ENCODE results near the gene WFIKKN2. TPM values are rescaled to one million over a fixed set of nuclear protein-coding genes. Genes with fewer than 3 reads are reported as not detected.

WFIKKN2 gene
- total RNA-seq, 1 experiment from 2014 or later, result not detected

DNA sequence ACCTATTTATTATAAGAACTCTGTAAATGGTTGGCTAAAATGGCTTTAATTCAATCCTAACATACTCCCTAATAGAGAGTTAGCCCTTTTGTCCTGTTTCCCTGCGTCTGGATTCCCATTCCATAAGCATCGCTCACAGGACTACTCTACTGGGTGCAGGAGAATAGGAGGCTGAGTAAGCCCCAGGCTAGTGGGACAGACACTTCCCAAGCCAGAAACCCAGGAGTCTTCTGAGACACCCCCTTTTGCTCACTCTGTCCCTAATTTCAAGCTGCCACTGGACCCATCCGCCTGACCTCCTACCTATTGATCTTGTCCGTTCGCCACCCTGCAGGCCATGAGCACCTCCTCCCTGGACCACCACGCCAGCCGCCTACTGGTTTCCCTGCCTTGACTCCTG, 47.5 kb downstream of the WFIKKN2 start:
- BruUV-seq (replicated peaks), result no TSS peak
- DNase-seq (peak; percentile 85), ATAC-seq (peak; percentile 94)

DNA sequence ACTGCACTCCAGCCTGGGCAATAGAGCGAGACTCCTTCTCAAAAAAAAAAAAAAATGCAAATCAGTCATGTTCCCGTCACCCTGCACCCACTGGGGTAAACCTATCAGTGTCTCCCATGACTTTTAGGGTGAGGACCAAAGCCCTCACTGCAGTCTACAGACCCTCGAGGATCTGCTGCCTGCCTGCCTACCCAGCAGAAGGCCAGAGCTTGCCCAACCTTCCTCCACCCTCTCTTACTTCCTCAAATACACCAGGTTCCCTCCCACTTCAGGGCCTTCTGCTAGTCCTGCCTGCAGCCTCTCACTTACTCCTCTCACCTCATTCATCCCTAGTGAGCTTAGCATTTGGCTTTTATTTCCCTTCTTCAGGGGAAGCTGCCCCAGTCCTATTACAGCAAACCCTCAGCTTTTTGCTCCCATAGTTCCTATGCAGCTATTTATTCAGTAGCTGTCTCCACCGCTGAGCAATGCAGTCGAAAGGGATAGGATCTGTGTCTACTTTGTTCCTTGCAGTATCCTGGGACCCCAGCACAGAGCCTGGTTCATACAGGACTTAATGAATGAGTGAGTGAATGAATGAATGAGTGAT, 48.6 kb downstream of the WFIKKN2 start:
- BruUV-seq (replicated peaks), result no TSS peak
- ATAC-seq (no peak), DNase-seq (no peak)
- Histone ChIP-seq H4K20me1 (ENCODE audit: low read length) (no peaks in the 10 kb centered on the region), H3K9me3 (ENCODE audit: low read length) (no peaks in the 10 kb centered on the region), H2AFZ (ENCODE audit: low read length) (no peak overlapping the region), H3K4me3 (ENCODE audit: low read length) (no peak overlapping the region), H3K27ac (ENCODE audit: low read length) (no peak overlapping the region), H3K9me2 (replicated peaks; ENCODE audit: low read length) (no peaks in the 10 kb centered on the region), H3K36me3 (ENCODE audit: low read depth, low read length) (no peaks in the 10 kb centered on the region), H3K4me1 (ENCODE audit: insufficient read depth, low read length) (peaks cover 7% of the 10 kb centered on the region), H3K27me3 (ENCODE audit: low read length) (no peaks in the 10 kb centered on the region), H3K79me2 (ENCODE audit: low read length) (no peaks in the 10 kb centered on the region), H3F3A (ENCODE audit: low read length, unreplicated experiment) (no peaks in the 10 kb centered on the region), H3K9ac (ENCODE audit: low read length) (no peak overlapping the region), H3K4me2 (ENCODE audit: low read length) (no peak overlapping the region)
- no peak for TF ChIP-seq EZH2 (IDR thresholded peaks at IDR 0.05; ENCODE audit: low read length, unreplicated experiment)
- ChIA-PET CTCF (no interaction called here), POLR2A (ENCODE audit: unreplicated experiment) (no interaction called here)
- intact Hi-C loops (cut with micrococcal nuclease), result loop anchor here (1.0 kb wide), 1 partner anchor 9 kb away; no protein-coding TSS in a partner anchor

More for the DNA sequence above, 47.5 kb downstream of the WFIKKN2 start:
- Histone ChIP-seq H3K27ac (ENCODE audit: low read length) (no peak overlapping the region), H3K4me3 (ENCODE audit: low read length) (no peak overlapping the region), H2AFZ (ENCODE audit: low read length) (no peak overlapping the region), H3K9me2 (replicated peaks; ENCODE audit: low read length) (no peaks in the 10 kb centered on the region), H4K20me1 (ENCODE audit: low read length) (no peaks in the 10 kb centered on the region), H3K4me2 (ENCODE audit: low read length) (peak overlapping the region; percentile 33), H3K79me2 (ENCODE audit: low read length) (no peaks in the 10 kb centered on the region), H3K9me3 (ENCODE audit: low read length) (no peaks in the 10 kb centered on the region), H3K4me1 (ENCODE audit: insufficient read depth, low read length) (peaks cover 7% of the 10 kb centered on the region), H3K9ac (ENCODE audit: low read length) (no peak overlapping the region), H3F3A (ENCODE audit: low read length, unreplicated experiment) (no peaks in the 10 kb centered on the region), H3K36me3 (ENCODE audit: low read depth, low read length) (no peaks in the 10 kb centered on the region), H3K27me3 (ENCODE audit: low read length) (no peaks in the 10 kb centered on the region)
- POLR2A ChIA-PET (ENCODE audit: unreplicated experiment), result interaction anchor here (0.7 kb wide), 1 partner anchor 16 kb away, joined by 16 read pairs; the partner anchor contains the start of gene TOB1
- TF ChIP-seq, protein P1, sequence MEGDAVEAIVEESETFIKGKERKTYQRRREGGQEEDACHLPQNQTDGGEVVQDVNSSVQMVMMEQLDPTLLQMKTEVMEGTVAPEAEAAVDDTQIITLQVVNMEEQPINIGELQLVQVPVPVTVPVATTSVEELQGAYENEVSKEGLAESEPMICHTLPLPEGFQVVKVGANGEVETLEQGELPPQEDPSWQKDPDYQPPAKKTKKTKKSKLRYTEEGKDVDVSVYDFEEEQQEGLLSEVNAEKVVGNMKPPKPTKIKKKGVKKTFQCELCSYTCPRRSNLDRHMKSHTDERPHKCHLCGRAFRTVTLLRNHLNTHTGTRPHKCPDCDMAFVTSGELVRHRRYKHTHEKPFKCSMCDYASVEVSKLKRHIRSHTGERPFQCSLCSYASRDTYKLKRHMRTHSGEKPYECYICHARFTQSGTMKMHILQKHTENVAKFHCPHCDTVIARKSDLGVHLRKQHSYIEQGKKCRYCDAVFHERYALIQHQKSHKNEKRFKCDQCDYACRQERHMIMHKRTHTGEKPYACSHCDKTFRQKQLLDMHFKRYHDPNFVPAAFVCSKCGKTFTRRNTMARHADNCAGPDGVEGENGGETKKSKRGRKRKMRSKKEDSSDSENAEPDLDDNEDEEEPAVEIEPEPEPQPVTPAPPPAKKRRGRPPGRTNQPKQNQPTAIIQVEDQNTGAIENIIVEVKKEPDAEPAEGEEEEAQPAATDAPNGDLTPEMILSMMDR (conservative IDR thresholded peaks at IDR 0.05; ENCODE audit: low read depth, low read length), result no peak
- TF ChIP-seq EZH2phosphoT487 (IDR thresholded peaks at IDR 0.05; ENCODE audit: borderline replicate concordance, low read length), result no peak
- no peak for TF ChIP-seq EZH2 (IDR thresholded peaks at IDR 0.05; ENCODE audit: low read length, unreplicated experiment)
- intact Hi-C loops (cut with micrococcal nuclease), result loop anchor here (1.0 kb wide), 1 partner anchor 8 kb away; no protein-coding TSS in a partner anchor
- CTCF ChIA-PET, result interaction anchor here (0.6 to 0.7 kb wide), 2 partner anchors 11 to 29 kb away, joined by 4 to 5 read pairs; no protein-coding TSS in a partner anchor

DNA sequence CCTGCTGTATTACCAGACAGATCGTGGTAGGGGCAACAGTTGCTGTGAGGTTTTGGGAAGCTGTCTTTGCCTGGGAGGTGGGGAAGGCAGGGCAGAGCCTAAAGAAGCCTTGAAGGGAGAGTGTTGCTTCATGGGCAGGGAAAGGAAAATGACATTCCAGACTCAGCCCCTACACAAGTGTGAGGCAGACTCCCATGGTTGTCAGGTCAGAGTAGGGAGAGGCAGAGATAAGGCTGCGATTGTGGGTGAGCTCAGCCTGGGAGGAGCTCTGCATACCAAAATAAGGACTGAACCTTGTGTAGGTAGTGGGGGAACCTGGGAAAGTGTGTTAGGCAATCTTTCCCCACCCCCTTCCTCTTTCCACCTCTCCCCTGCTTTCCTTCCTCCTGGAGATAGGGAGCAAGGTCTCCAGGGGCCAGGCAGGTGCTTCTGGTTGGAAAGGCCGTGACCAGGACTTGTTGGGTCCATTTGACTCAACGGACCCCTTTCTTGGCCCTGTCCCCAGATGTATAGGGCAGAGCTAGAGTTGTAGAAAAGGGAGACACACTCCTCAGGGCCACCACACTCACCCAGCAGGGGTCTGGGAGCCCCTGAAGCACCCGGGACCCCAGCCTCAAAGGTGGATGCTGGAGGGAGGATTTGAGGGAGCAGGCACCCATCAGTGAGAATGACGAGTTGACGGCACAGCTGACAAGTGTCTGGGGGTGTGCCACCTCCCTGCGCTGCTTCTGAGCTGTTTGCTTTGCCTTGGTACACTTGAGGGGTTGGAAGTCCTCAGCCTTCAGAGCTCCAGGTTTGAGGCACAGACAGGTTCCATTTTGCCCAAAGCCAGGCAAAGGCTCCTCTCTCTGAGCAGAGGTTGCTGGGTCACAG, 49.3 kb downstream of the WFIKKN2 start:
- no peak overlapping the region for H3K4me2 ChIP-seq (ENCODE audit: low read length)
- H3K9me3 ChIP-seq (ENCODE audit: low read length), result no peaks in the 10 kb centered on the region
- no peak overlapping the region for H2AFZ ChIP-seq (ENCODE audit: low read length)
- H3K4me1 ChIP-seq (ENCODE audit: insufficient read depth, low read length), result peaks cover 11% of the 10 kb centered on the region
- no peaks in the 10 kb centered on the region for H3K27me3 ChIP-seq (ENCODE audit: low read length)
- no peak overlapping the region for H3K27ac ChIP-seq (ENCODE audit: low read length)
- H3K4me3 ChIP-seq (ENCODE audit: low read length), result no peak overlapping the region
- intact Hi-C loops (cut with micrococcal nuclease), result no loop called here
- H3K9me2 ChIP-seq (replicated peaks; ENCODE audit: low read length), result no peaks in the 10 kb centered on the region
- H4K20me1 ChIP-seq (ENCODE audit: low read length), result no peaks in the 10 kb centered on the region
- ATAC-seq, result no peak
- TF ChIP-seq, protein P1 (conservative IDR thresholded peaks at IDR 0.05; ENCODE audit: low read depth, low read length), result no peak
- TF ChIP-seq EZH2phosphoT487 (IDR thresholded peaks at IDR 0.05; ENCODE audit: borderline replicate concordance, low read length), result no peak
- TF ChIP-seq EZH2 (IDR thresholded peaks at IDR 0.05; ENCODE audit: low read length, unreplicated experiment), result no peak
- DNase-seq, result no peak
- no peaks in the 10 kb centered on the region for H3K79me2 ChIP-seq (ENCODE audit: low read length)
- no peak overlapping the region for H3K9ac ChIP-seq (ENCODE audit: low read length)
- BruUV-seq (replicated peaks), result no TSS peak
- H3F3A ChIP-seq (ENCODE audit: low read length, unreplicated experiment), result no peaks in the 10 kb centered on the region
- H3K36me3 ChIP-seq (ENCODE audit: low read depth, low read length), result no peaks in the 10 kb centered on the region
- ChIA-PET POLR2A (ENCODE audit: unreplicated experiment) (no interaction called here), CTCF (no interaction called here)

Measured in PC-3 (cell line).